Natural killer cell (primary cell): Measurements from ENCODE around the gene CXCL14. TPM values are rescaled to one million over a fixed set of nuclear protein-coding genes. Genes with fewer than 3 reads are reported as not detected.

Experiments
- ATAC-seq, 3 donors: fragments of 150-1000 bp in 2 of 3; fragments of 200-7000 bp in 1 of 3; cut with Tn5 transposase; 1 replicate in 1 of 3; 2 replicates in 2 of 3; pipeline ENCODE4 v1.10.0; 2021; ENCODE audit warnings: mild to moderate bottlenecking in 2 of 3, moderate library complexity in 2 of 3
- DNase-seq, 2 donors: peaks; one replicate each; pipeline versions ENCODE4 v3.0.0 to v3.0.0-alpha.2; 2013 to 2021; ENCODE audit warnings: mixed read lengths in 1 of 2
- H3K27ac ChIP-seq: one replicate; pipeline ENCODE4 v1.5.1; 2013; ENCODE audit warnings: mild to moderate bottlenecking, low read length
- H3K27me3 ChIP-seq: one replicate; pipeline ENCODE4 v1.6.1; 2013; ENCODE audit warnings: low read length; ENCODE audit not compliant: control insufficient read depth, insufficient read depth
- H3K36me3 ChIP-seq: one replicate; pipeline ENCODE4 v1.6.1; 2013; ENCODE audit warnings: low read length; ENCODE audit not compliant: control insufficient read depth, insufficient read depth
- H3K4me1 ChIP-seq: one replicate; pipeline ENCODE4 v1.6.1; 2013; ENCODE audit warnings: low read length; ENCODE audit not compliant: control insufficient read depth, insufficient read depth
- H3K4me3 ChIP-seq: one replicate; pipeline ENCODE4 v1.5.1; 2013; ENCODE audit warnings: low read length
- H3K9me3 ChIP-seq: one replicate; pipeline ENCODE4 v1.6.1; 2013; ENCODE audit warnings: low read length; ENCODE audit not compliant: control insufficient read depth, insufficient read depth
- H3K27ac Mint-ChIP-seq, 2 donors: one replicate each; pipeline ENCODE4 v1.8.0; 2022; ENCODE audit warnings: mild to moderate bottlenecking in 2 of 2, mixed read lengths in 2 of 2, moderate library complexity in 1 of 2
- H3K27me3 Mint-ChIP-seq, 2 donors: one replicate each; pipeline ENCODE4 v1.8.0; 2022; ENCODE audit warnings: low read depth in 2 of 2, mixed read lengths in 2 of 2
- H3K36me3 Mint-ChIP-seq: one replicate; pipeline ENCODE4 v1.8.0; 2022; ENCODE audit warnings: mixed read lengths
- H3K4me1 Mint-ChIP-seq, 2 donors: one replicate each; pipeline ENCODE4 v1.8.0; 2022; ENCODE audit warnings: mixed read lengths in 2 of 2
- H3K4me3 Mint-ChIP-seq: one replicate; pipeline ENCODE4 v1.8.0; 2022; ENCODE audit warnings: mild to moderate bottlenecking, moderate library complexity, mixed read lengths
- H3K9me3 Mint-ChIP-seq, 2 donors: one replicate each; pipeline ENCODE4 v1.8.0; 2022; ENCODE audit warnings: mixed read lengths in 2 of 2
- CTCF ChIP-seq: fragments of 200-600 bp; IDR thresholded peaks from one replicate; pipeline ENCODE4 v1.8.0; 2022; ENCODE audit warnings: antibody characterized with exemption
- WGBS: methylation state at CpG from one replicate; pipeline ENCODE4 v1.1.7; 2013; ENCODE audit warnings: missing lambda C conversion rate; ENCODE audit not compliant: insufficient coverage; 5-methylcytosine and 5-hydroxymethylcytosine counted together
- intact Hi-C: fragments of 100-400 bp; cut with micrococcal nuclease; formaldehyde crosslinking; loops from one replicate; pipeline ENCODE4 v1.14.2; 2022
- total RNA-seq, 4 donors: library from RNA; stranded (reverse); fragments of 120-200 nt in 1 of 4; gene quantifications; one replicate each; pipeline versions ENCODE4 v1.2.3 to v1.2.4, GENCODE V29; 2013 to 2022

CXCL14 gene
- total RNA-seq, 3 donors from 2014 or later (not counting 1 experiment from before 2014, with no cell fraction given) = not detected

GRCh38 chr5:135615171-135615570, 36.4 kb upstream of the CXCL14 start:
- H3K4me3 Mint-ChIP-seq = no peak overlapping the region

GRCh38 chr5:135609981-135610380, 31.2 kb upstream of the CXCL14 start:
- H3K27me3 ChIP-seq = no peaks in the 10 kb centered on the region
- Mint-ChIP-seq H3K27me3 (peaks cover 5 to 17% of the 10 kb centered on the region in 2 donors), H3K4me3 (no peak overlapping the region), H3K36me3 (no peaks in the 10 kb centered on the region), H3K4me1 (no peaks in the 10 kb centered on the region), H3K9me3 (no peaks in the 10 kb centered on the region), H3K27ac (no peak overlapping the region)
- H3K4me1 ChIP-seq = no peaks in the 10 kb centered on the region
- H3K9me3 ChIP-seq = no peaks in the 10 kb centered on the region
- no peaks in the 10 kb centered on the region for H3K36me3 ChIP-seq
- 98% methylated on average over 3 of the region's 4 CpGs for WGBS
- TF ChIP-seq CTCF = no peak
- H3K4me3 ChIP-seq = no peak overlapping the region
- intact Hi-C loops = no loop called here
- DNase-seq (no peak), ATAC-seq (no peak)
- H3K27ac ChIP-seq = no peak overlapping the region

More at GRCh38 chr5:135615171-135615570, 36.4 kb upstream of the CXCL14 start:
- WGBS = 87% methylated on average over 1 of the region's 1 CpG
- TF ChIP-seq CTCF = no peak
- Histone ChIP-seq H3K4me1 (no peaks in the 10 kb centered on the region), H3K9me3 (peaks cover 10% of the 10 kb centered on the region), H3K4me3 (no peak overlapping the region), H3K27me3 (no peaks in the 10 kb centered on the region), H3K36me3 (no peaks in the 10 kb centered on the region), H3K27ac (no peak overlapping the region)
- DNase-seq (no peak), ATAC-seq (no peak)
- peaks cover 14% of the 10 kb centered on the region for H3K36me3 Mint-ChIP-seq
- peaks cover 6 to 9% of the 10 kb centered on the region in 2 donors for H3K27me3 Mint-ChIP-seq
- intact Hi-C loops = no loop called here
- peaks cover 7 to 12% of the 10 kb centered on the region in 2 donors for H3K9me3 Mint-ChIP-seq
- H3K27ac Mint-ChIP-seq = no peak overlapping the region
- no peaks in the 10 kb centered on the region for H3K4me1 Mint-ChIP-seq

- TF ChIP-seq CTCF = no peak
- H3K27me3 Mint-ChIP-seq = peaks cover 3 to 17% of the 10 kb centered on the region in 2 donors
- ATAC-seq = no peak
Observed at GRCh38 chr5:135608761-135609443, 30.1 kb upstream of the CXCL14 start.

GRCh38 chr5:135608361-135608760, 29.6 kb upstream of the CXCL14 start:
- no peaks in the 10 kb centered on the region for H3K36me3 ChIP-seq
- Mint-ChIP-seq H3K9me3 (no peaks in the 10 kb centered on the region), H3K36me3 (no peaks in the 10 kb centered on the region), H3K4me3 (no peak overlapping the region), H3K27me3 (peaks cover 3 to 17% of the 10 kb centered on the region in 2 donors), H3K27ac (no peak overlapping the region), H3K4me1 (no peaks in the 10 kb centered on the region)
- H3K4me3 ChIP-seq = no peak overlapping the region
- no peak overlapping the region for H3K27ac ChIP-seq
- intact Hi-C loops = no loop called here
- whole genome bisulfite sequencing = 74% methylated on average over 4 of the region's 4 CpGs
- DNase-seq = no peak
- no peak for TF ChIP-seq CTCF
- no peaks in the 10 kb centered on the region for H3K4me1 ChIP-seq
- H3K27me3 ChIP-seq = no peaks in the 10 kb centered on the region
- no peaks in the 10 kb centered on the region for H3K9me3 ChIP-seq
- ATAC-seq = no peak

More at GRCh38 chr5:135608761-135609443, 30.1 kb upstream of the CXCL14 start:
- intact Hi-C loops = no loop called here
- H3K4me1 Mint-ChIP-seq = no peaks in the 10 kb centered on the region
- Histone ChIP-seq H3K4me3 (no peak overlapping the region), H3K27ac (no peak overlapping the region), H3K36me3 (no peaks in the 10 kb centered on the region), H3K9me3 (no peaks in the 10 kb centered on the region), H3K27me3 (no peaks in the 10 kb centered on the region), H3K4me1 (no peaks in the 10 kb centered on the region)
- H3K4me3 Mint-ChIP-seq = no peak overlapping the region
- 92% methylated on average over 2 of the region's 4 CpGs for WGBS
- H3K9me3 Mint-ChIP-seq = no peaks in the 10 kb centered on the region
- H3K27ac Mint-ChIP-seq = no peak overlapping the region
- no peak for DNase-seq
- H3K36me3 Mint-ChIP-seq = no peaks in the 10 kb centered on the region
